Subcutaneous adipose tissue (tissue), 4 donors: ENCODE measurements around the gene TULP4. TPM values are rescaled to one million over a fixed set of nuclear protein-coding genes. Genes with fewer than 3 reads are reported as not detected.

Source experiments
- total RNA-seq, 4 donors: library from RNA; depleted of rRNA; stranded (reverse); fragments of >200 nt; gene quantifications; one replicate each; pipeline ENCODE4 v1.1.0, GENCODE V29; 2016
- TF ChIP-seq, protein P1 (sequence below): fragments of 450-650 bp; IDR thresholded peaks from one replicate; pipeline ENCODE4 v1.5.1; 2016; ENCODE audit warnings: low read depth, mild to moderate bottlenecking, control low read depth, antibody characterized with exemption, moderate library complexity

The TULP4 gene
- total RNA-seq, 4 donors from 2014 or later = 83.6 to 170 (median 123) TPM

DNA sequence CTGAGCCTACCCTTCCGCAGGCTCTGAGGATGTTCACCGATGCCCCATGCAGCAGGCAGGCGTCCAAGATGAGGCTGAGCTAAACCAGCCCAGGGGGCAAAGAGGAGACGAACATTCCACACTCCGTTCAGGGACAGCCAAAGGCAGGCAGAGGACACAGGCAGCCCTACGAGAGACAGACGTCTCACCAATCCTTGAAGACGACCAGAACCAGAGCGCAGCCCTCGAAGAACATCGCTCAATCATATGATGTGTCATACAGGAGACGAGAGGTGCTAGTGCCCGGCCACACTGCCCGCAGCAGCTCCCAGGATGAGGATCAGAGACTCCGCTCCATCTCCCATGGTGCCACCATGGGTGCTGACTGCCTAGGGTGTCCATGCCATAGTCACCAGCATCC lies 212.0 kb downstream of the TULP4 start:
- TF ChIP-seq, protein P1, sequence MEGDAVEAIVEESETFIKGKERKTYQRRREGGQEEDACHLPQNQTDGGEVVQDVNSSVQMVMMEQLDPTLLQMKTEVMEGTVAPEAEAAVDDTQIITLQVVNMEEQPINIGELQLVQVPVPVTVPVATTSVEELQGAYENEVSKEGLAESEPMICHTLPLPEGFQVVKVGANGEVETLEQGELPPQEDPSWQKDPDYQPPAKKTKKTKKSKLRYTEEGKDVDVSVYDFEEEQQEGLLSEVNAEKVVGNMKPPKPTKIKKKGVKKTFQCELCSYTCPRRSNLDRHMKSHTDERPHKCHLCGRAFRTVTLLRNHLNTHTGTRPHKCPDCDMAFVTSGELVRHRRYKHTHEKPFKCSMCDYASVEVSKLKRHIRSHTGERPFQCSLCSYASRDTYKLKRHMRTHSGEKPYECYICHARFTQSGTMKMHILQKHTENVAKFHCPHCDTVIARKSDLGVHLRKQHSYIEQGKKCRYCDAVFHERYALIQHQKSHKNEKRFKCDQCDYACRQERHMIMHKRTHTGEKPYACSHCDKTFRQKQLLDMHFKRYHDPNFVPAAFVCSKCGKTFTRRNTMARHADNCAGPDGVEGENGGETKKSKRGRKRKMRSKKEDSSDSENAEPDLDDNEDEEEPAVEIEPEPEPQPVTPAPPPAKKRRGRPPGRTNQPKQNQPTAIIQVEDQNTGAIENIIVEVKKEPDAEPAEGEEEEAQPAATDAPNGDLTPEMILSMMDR = no peak

GRCh38 chr6:158528826-158529225 lies 216.6 kb downstream of the TULP4 start:
- TF ChIP-seq, protein P1 = no peak

DNA sequence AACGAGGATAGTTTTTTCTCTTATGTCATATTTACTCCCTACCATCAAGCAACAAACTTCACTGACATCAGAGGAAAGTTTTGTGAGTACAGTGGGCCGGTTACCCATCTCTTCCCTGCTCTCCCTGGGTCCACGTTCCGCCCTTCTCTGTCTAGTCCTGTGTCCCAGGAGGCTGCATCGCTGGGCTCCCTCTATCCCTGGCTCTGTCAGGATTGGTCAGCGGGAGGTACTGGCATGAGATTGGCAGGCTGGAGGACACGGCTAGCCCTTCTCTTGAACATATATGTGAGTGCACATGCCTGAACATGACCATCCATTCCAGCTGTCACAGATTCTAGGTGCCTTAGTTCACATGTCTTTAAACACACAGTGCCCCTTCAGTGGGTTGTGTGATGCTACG lies 217.4 kb downstream of the TULP4 start:
- TF ChIP-seq, protein P1 = no peak

GRCh38 chr6:158531566-158531965 lies 219.3 kb downstream of the TULP4 start:
- TF ChIP-seq, protein P1 = no peak

- TF ChIP-seq, protein P1 = no peak
Observed at GRCh38 chr6:158531970-158532369, 219.7 kb downstream of the TULP4 start.

GRCh38 chr6:158536084-158536890 lies 224.0 kb downstream of the TULP4 start:
- TF ChIP-seq, protein P1 = no peak

GRCh38 chr6:158536891-158537798 lies 224.9 kb downstream of the TULP4 start:
- TF ChIP-seq, protein P1 = no peak
